NCI-H1105 (cell line): Measurements from ENCODE around the gene MRPL36.
"Not testable (repeated sequence)": the region's sequence is repeated elsewhere in the genome, so short reads cannot be mapped to it uniquely, and the experiment has no call there.

Experiments
- DNase-seq: peaks from one replicate; lab custom pipeline; 2025; lab: John Stamatoyannopoulos, UW

Gene MRPL36

DNA sequence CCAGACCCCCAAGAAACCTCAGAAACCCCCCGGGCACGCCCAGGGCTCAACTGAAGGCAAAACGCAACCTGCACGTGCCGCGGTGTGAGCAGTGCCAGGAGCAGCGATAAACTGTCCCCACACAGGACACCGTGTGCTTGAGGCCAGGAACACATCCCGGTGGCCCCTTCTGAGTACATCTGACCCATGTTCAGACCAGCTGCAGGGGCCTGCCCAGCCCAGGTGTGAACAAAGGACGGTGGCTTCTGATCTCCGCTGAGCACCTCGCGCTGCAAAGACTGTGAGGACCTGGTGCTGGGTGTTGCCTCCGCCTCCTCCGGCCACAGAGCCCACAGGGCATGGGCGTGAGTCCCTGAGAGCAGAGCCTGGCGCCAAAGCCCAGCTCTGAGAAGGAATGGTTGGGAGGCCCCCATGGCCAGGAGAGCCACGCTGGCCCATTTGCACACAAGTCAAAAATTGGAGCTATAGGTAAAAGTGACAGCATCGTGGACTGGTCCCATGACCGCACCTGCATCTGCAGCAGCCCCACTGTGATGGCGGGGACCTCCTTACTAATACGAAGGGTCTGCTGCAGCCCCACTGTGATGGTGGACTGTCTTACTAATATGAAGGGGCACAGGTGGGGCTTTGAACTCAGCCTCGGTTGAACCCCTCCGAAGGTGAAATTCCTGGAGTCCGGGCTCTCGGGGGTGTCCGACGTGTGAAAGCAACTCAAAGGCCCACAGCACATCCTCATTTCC lies 33.0 kb upstream of the MRPL36 start:
- DNase-seq, result no peak

DNA sequence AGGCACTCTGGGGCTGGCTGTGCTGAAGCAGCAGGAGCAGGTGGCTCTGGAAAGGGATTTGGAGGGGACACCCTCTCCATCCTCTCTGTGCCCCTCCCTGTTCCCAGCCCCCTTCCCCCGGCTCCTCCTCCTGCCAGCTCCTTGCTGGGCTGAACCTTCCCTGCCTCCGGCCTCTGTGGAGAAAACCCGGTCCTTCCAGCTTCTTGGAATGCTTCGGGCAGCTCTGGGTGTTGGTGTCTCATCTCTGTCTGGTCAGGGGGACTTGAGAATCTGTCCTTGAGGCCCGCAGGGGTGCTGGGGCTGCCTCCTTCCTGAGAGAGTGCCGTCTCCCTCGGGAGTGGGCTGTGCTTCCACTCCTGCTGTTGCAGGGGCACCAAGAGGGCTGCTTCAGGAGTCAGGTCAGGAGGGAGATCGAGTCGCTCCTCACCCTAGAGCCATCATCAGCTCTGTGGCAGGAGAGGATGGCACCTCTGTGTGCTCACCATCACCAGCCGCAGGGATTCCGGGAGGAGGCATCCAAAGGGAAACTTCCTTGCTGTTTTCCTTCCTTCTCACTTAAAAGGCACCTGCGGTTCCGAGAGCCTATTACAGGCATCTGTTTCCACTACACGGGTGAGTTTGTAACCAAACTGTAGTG lies 32.2 kb upstream of the MRPL36 start:
- DNase-seq, result no peak

DNA sequence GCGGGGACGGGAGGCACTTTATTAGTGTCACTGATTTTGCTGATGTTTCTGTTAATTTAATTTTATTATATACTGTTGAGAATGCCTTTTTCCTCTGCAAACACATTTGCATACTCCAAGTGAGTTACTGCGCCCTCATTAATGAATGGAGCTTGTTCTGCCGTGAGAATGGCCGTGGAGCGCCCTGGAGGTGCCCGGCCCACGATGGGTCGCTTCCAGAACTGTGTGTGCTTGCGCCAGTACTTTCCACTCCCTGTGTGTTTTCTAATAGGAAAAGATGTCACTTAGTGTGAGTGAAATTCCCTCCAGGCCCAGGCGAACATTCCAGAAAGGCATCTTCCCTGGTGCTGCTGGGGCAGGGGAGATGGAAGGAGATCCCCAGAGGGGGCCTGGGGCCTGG lies 31.6 kb upstream of the MRPL36 start:
- no peak for DNase-seq

DNA sequence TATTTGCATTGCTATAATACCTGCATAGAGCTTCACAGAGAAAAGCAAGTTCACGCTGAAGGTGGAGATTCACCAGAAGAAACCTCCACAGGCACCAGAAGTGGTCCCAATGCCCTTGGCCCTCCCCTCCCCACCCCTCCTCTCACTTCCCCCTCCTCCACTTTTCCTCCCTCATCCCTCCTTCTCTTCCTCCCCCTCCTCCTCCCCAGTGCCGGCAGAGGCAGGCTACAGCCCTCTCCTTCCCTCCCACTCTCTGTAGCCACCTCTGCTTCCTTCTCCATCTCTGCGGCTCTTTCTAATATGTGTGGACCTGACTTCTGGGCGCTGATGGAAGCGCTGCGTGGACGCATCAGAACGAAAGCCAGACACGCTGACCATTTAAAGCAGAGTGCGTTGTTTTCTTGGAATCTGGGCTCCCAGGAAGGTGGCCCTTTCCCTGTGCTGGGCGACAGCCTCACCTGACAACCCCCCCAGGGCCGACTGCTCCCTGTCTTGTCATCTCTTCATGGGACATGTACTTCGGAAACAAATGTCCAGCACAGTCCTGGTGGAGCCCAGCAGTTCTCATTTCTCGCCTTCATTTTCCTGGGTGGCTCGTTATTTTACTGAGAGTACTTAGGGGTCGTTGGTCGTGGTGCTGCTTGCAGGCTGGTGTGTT lies 31.1 kb upstream of the MRPL36 start:
- no peak for DNase-seq

DNA sequence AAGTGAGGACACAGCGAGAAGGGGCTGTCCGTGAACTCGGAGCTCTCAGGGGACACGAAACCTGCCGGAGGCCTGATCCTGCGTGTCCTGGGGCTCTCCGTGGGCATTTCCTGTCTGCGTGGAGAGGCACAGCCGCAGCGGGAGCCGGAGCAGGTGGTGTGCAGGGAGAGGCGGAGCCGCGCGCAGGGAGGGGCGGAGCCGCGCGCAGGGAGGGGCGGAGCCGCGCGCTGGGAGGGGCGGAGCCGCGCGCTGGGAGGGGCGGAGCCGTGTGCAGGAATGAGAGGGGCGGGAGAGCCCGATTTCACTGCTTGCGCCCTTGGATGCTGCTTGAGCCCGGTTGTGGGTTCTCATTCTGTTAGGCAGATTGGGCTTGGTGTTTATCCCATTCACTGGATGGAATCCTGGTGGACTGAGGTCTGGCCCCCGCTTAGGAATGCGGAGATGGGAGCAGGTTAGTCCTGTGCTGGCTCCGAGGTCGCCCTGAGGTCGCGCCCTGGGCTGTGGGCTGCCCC lies 28.3 kb upstream of the MRPL36 start:
- DNase-seq, result no peak

DNA sequence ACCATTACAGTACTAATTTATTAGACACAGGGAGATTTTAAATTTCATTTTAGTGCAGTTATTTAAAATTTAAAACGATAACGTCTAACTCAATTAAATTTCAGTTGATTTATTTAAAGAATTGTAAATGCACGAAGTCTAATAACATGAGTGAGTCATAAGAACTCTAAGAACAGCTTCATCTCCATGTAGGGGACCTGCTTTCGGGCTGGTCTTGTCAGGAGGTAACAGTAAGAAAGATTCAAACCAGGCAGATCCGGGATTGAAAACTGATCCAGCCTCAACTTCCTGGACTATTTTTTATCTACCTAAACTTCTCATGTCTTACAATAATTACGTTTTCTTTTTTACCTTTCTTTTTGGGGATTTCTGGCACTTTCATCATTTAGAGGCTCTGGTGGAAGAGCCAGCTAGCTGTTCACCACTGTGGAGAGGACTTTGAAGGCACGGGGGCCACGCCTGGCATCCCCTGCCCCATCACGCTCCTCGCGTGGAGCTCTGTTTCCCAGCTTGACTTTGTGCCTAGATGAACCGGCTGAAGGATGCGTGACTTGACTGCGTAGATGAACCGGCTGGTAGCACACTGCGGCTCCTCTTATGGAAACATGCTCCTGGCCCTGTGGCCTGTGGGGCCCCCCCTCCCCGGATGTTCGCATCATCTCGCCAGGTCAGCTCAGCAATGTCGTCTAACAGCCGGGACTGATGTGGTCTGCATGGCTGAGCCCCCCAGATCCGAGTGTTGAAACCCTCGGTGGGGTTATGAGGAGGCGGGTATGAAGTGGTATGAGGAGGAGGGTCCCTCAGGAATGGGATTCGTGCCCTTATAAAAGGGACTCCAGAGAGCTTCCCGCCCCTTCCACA lies 27.6 kb upstream of the MRPL36 start:
- no peak for DNase-seq

DNA sequence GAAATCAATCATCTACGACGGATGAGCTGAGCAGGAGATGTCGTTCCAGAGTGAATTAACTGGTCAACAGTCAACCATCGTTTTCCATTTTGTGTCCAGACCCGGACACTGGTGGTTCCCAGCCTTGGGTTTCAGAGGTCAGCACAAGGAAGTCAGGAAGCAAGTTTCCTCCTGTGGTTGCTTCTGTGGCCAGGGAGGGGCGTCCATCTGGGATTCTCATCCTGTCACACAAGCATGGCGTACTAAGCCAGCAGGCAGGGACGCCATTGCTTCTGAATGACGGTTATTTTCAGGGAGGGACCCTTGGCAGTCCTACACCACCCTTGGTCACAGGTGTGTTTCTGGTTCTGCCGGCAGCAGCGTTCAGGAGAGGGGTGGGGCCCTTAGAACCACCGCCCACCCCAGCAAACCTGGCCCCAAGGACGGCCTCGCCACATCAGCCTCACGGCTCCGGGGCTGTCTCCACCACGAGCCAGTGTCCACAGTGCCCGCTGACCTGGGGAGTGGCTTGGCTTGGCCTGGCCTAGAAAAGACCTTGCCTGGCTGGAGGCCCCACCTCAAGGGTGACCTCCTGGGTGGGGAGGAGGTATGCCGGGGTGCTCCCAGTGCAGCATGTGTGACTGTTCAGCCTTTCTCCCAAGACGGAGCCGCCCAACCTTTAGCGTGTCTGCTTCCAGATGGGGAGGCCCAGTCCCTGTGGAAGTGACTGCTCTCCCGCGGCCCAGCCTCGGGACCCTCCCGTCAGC lies 26.8 kb upstream of the MRPL36 start:
- no peak for DNase-seq

DNA sequence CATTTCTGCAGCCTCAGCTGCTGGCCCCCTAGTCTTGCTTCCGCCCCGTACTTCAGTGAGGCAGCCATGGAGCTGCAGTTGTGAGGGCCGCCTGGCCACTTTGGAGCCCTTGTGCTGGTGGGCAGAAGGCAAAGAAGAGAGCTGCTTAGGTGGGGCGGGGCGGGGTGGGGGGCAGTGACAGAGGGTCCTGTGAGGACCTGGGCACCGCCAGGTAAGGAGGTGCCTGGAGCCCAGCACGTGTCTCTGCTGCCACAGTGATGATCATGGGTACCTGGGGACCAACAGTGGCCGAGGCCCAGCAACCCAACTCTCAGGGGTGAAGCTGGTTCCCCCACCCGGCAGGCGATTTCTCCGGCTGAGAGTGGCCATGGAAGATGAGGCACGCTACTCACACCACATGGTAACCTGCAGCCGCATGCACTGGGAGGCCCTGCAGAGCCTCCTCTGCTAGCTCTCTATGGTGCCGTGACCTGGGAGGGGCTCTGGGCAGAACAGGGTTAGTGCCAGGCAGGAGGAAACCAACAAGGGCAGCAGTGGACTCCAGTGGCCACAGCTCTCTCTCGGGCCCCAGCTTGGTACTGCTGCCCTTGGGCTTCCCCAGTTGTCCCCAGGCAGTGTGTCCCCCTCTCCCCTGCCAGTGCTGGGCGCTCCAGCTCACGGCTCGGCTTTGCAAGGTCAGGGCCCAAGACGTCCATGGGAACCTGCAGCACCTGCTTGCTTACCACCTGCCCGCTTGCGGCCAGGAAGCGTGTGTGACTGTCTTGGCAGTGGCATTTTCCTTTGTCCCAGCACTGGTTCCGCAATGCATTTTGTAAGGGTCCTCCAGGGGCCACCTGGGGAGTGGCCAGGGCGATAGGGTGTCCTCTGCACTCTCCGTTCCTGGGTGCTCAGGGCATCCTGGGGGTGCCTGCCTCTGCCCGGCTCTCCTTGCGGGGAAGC lies 25.5 kb upstream of the MRPL36 start:
- no peak for DNase-seq

DNA sequence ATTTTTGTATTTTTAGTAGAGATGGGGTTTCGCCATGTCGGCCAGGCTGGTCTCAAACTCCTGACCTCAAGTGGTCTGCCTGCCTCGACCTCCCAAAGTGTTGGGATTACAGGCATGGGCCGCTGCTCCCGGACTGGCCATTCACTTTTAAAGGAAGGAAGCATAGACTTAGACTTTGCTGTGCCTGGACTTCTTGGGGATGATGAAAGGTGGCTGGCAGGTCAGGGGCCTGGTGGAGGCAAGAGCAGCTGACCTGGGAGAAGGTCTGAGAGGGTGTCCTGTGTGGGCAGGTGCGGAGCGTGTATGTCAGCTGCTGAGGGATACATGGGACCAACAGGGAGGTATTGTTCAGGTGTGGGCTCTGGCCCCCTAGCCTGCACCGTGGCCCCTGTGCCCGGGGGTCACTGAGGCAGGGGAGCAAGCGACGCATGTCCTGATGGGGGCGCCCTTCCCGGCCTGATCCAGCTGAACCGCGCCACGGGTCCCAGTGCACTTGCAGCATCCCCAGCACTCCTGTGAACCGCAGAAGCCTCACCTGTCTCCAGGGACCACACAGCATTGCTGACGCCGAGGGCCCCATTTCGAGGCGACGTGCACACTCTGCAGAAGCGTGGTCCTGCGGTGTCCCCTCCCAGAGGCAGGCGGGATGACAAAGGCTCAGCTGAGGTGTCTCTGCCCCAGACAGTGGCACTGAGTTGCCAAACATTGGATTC lies 24.6 kb upstream of the MRPL36 start:
- DNase-seq, result no peak

DNA sequence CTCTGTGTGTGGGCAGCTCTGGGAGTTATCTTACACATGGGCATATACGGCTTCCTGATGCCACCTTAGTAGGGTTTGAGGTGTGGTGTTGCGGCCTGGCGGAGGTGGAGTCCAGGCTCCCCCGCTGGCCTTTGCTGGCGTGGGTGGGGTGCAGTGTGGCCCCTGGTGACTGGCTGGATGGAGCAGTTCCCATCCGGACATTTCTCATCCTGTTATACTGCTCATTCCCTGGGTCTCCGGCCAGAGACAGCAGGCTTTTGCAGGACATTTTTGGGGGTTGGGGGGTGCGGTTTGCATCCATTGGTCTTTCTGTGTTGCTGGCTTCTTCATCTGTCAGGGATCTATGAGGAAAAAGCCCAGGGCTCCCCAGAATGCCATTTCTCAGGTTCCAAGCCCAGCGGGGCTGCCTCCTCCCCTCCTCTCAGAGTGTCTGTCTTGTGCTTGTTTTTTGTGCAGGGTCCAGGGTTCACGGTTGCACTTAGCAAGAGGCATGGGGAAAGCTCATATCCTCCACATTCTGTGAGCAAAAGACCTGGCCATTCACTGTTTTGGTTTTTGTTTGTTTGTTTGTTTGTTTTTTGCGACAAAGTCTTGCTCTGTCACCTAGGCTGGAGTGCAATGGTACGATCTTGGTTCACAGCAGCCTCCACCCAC lies 23.9 kb upstream of the MRPL36 start:
- no peak for DNase-seq

DNA sequence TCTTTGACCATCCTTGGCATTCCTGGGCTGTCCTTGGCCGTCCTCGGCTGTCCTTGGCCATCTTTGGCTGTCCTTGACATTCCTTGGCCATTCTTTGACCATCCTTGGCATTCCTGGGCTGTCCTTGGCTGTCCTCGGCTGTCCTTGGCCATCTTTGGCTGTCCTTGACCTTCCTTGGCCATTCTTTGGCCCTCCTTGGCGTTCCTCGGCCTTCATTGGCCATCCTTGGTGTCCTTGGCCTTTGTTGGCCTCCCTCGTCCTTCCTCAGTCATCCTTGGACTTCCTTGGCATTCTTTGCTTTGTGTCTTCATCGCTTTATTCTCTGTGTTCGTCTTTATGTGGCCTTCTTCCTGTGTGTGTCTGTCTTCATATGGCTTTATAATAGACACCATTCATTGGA lies 22.2 kb upstream of the MRPL36 start:
- DNase-seq, result no peak

DNA sequence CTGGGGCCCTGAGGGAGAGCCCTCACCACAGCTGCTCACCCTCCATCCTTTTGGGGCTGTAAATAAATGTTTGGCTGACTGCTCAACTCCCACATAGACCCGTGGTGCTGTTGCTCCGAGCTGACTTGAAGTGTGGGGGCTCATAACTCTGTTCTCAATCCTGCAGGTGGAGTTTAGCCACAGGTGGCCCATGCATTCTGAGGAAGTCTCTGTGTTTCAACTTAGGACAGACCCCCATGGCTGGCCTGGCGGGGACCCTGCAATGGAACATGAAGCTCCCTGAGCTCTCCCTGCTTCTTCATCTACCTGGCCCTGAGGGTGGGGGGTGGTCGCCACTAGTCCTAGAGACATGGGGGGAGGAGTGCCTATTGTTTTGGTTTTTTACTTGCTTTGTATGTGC lies 21.3 kb upstream of the MRPL36 start:
- DNase-seq, result no peak

DNA sequence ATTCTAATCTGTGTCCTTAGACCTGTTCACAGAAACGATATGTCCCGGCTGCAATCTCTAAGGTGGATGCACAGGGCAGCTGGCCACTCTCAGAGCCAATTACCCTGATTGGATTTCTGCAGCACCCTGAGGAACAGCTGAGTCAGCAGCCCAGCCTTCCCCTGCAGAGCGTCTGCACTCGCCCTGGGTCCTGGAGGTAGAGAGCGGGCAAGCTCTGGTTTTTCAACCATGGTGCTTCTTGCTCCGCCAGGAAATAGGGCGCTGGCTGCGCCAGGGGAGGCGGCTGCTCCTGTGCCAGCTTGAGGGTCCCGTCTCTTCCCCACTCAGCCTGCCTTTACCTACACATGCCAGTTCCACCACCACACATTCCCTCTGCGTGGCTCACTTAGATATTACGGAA lies 20.7 kb upstream of the MRPL36 start:
- DNase-seq, result no peak

DNA sequence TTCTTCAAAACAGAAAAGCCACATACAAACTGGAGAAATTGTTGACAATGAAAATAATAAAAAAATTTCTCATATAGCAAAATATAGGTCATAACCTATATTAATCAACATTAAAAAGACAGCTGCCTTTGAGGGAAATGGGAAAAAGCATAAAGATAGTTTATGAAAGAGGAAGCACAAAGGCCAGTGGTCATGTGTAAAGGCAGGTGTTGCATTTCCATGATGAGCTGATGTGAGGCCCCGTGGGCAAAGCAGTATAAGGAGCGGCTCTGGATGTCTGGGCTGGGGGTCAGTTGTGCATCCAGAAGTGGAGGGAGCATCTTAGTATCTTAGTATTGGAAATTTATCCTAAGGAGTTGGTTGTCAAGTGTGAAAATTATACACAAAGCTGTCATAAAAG lies 19.8 kb upstream of the MRPL36 start:
- no peak for DNase-seq

DNA sequence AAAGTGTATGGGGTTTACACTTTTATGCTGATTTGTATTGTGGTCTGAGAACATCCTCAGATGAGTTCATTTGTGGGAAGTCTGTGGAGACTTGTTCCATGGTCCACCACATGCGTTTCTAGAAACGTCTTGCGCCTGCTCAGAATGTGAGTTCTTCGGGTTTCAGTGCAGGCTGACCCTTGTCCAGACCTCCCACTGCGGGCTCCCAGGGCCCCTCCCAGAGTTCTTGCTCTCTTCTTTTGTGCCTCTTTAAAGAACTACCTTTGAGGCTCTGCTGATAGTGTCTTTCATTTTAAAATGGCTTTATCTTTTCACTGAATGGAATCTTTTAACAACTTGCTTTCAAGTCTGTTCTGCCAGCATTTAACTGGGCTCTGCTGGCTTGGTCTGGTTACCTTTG lies 19.1 kb upstream of the MRPL36 start:
- no peak for DNase-seq

DNA sequence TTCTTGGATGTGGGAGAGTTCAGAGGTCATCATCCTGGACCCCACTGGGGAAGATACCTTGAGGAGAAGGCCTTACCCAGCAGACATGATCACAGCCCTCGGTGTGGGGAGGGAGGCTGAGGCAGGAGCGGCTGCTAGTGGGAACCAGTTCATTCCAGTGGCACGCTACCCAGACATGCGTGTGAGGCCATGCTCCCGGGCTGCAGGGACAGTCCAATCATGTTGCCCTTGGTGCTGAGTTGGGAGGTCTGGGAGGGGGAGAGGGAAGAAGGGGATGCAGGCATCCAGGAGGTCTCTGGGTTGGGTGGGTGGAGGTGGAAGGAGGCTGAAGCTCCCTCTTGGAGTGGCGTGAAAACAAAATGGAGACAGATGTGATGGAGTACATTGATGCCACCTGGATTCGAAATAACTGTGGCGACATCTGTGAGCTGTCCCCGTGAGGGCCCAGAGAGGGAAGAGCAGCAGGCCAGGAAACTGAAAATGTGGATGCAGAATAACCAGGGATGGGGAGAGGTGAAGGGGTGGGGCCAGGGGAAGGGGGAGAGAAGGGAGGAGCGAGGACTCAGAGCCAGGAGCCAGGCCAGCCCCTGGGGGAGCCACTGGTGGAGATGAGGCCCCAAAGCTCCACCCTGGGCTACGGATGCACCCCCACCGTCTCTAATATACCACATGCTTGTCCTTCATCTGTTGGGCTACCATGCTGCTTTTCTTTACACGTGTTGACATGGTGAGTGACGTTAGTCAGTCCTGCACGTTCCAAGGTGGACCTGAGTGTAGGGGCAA lies 17.8 kb upstream of the MRPL36 start:
- no peak for DNase-seq

DNA sequence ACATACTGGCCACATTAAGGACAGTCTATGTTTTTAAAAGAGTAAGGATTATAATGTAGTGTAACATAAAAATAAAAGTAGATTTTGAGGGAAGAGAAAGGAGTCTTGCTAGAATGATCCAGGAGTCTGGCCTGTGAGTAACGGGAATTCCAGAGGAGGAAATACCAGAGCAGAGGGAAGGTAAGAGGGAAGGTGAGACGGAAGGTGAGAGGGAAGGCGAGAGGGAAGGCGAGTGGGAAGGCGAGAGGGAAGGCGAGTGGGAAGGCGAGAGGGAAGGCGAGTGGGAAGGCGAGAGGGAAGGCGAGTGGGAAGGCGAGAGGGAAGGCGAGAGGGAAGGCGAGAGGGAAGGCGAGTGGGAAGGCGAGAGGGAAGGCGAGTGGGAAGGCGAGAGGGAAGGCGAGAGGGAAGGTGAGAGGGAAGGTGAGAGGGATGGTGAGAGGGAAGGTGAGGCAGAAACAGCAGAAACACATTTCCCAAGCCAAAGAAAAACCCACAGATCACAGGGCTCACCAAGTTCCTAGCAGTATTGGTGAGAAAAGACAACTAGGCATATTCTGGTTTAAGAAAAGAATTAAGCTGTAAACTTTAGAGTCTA lies 17.0 kb upstream of the MRPL36 start:
- not testable (repeated sequence) for DNase-seq

DNA sequence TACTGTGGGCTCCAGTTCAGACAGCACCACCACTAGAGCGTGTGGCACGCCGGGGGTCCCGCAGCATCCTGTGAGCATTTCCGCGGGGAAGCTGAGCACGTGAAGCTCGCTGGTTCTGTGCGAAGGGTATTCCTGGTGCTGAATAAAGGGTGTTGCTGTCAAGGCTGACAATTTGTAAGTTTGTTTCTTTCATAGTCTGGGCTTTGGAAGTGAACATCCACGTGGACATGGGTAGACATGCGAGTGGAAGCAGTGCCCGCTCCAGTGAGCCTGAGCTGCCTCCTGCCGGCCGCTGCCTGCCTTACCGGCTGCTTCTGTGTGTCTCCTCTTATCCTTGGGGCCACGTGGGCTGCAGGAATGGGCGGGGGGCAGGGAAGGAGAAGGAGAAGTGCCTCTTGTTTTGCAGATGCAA lies 16.2 kb upstream of the MRPL36 start:
- DNase-seq, result no peak
